Prostate gland (tissue), 2 donors: ENCODE measurements around the gene CHST5. TPM values are rescaled to one million over a fixed set of nuclear protein-coding genes. Genes with fewer than 3 reads are reported as not detected.
"Not testable (repeated sequence)": the region's sequence is repeated elsewhere in the genome, so short reads cannot be mapped to it uniquely, and the experiment has no call there.

ENCODE experiments used
- DNase-seq: peaks from one replicate; pipeline ENCODE4 v3.0.0-alpha.2; 2019; ENCODE audit warnings: low spot score
- H3K27ac ChIP-seq, 2 donors: fragments of 200-600 bp; sonication (generic); 2 replicates each; pipeline ENCODE4 v1.5.1; 2017 to 2019
- H3K27me3 ChIP-seq: fragments of 200-600 bp; sonication (generic); replicated peaks from 2 replicates; pipeline ENCODE4 v1.5.1; 2019; ENCODE audit not compliant: insufficient read depth
- H3K36me3 ChIP-seq, 2 donors: fragments of 200-600 bp; sonication (generic); 1 replicate in 1 of 2; 2 replicates in 1 of 2; pipeline versions ENCODE4 v1.5.1 to v1.8.1; 2017 to 2019
- H3K4me1 ChIP-seq: fragments of 200-600 bp; sonication (generic); replicated peaks from 2 replicates; pipeline ENCODE4 v1.5.1; 2019
- H3K4me3 ChIP-seq, 2 donors: fragments of 200-600 bp; sonication (generic); 2 replicates each; pipeline ENCODE4 v1.5.1; 2017 to 2019
- H3K9me3 ChIP-seq: fragments of 200-600 bp; sonication (generic); 2 replicates; pipeline ENCODE4 v1.5.1; 2017
- POLR2A ChIP-seq: fragments of 450-650 bp; IDR thresholded peaks from one replicate; pipeline ENCODE4 v1.6.1; 2016; ENCODE audit warnings: antibody characterized with exemption, mild to moderate bottlenecking
- POLR2AphosphoS5 ChIP-seq: sonication (generic); formaldehyde crosslinking; IDR thresholded peaks from one replicate; pipeline ENCODE4 v1.6.1; 2017; ENCODE audit warnings: antibody characterized with exemption
- WGBS: methylation state at CpG from one replicate; pipeline ENCODE4 v1.1.5; 2018; 5-methylcytosine and 5-hydroxymethylcytosine counted together
- intact Hi-C: fragments of 100-400 bp; cut with DNase I; formaldehyde crosslinking; loops from one replicate; pipeline ENCODE4 v1.14.2; 2022
- total RNA-seq, 2 donors: library from RNA; depleted of rRNA; stranded (reverse); fragments of >200 nt; gene quantifications; one replicate each; pipeline ENCODE4 v1.1.0, GENCODE V29; 2016
- TF ChIP-seq, protein P1 (sequence below), 4 experiments: fragments of 200-600 bp in 2 of 4; fragments of 450-650 bp in 2 of 4; sonication (generic) in 2 of 4; IDR thresholded peaks; 1 replicate in 3 of 4; 2 replicates in 1 of 4; pipeline ENCODE4 v1.5.1; 2016 to 2019; ENCODE audit warnings: antibody characterized with exemption in 4 of 4, mild to moderate bottlenecking in 2 of 4, moderate library complexity in 2 of 4

Gene CHST5
- total RNA-seq, 2 donors from 2014 or later: 0.23 TPM; not detected in 1

DNA sequence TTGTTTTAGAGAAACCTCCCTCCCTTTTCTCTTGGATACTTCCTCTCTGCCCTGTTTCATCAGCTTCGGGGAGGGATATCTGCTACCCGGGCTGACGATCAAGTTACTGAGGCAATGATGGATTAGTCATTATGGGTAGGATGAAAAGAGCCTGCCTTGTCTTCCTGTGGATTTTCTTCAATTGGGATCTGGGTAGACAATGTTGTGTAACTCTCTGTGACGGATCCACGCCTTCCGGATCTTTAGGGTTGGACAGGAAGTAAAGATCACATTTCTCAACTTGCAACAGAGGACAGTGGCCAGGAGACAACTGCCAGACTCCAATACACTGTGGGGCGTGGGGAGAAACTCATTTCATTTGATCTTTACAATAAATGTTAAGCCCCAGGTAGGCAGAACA lies 29.3 kb downstream of the CHST5 start:
- H3K27me3 ChIP-seq: no peaks in the 10 kb centered on the region
- DNase-seq: no peak
- intact Hi-C loops: no loop called here
- H3K4me1 ChIP-seq: no peaks in the 10 kb centered on the region
- TF ChIP-seq POLR2A (no peak), POLR2AphosphoS5 (no peak)
- TF ChIP-seq, protein P1, sequence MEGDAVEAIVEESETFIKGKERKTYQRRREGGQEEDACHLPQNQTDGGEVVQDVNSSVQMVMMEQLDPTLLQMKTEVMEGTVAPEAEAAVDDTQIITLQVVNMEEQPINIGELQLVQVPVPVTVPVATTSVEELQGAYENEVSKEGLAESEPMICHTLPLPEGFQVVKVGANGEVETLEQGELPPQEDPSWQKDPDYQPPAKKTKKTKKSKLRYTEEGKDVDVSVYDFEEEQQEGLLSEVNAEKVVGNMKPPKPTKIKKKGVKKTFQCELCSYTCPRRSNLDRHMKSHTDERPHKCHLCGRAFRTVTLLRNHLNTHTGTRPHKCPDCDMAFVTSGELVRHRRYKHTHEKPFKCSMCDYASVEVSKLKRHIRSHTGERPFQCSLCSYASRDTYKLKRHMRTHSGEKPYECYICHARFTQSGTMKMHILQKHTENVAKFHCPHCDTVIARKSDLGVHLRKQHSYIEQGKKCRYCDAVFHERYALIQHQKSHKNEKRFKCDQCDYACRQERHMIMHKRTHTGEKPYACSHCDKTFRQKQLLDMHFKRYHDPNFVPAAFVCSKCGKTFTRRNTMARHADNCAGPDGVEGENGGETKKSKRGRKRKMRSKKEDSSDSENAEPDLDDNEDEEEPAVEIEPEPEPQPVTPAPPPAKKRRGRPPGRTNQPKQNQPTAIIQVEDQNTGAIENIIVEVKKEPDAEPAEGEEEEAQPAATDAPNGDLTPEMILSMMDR (IDR thresholded peaks at IDR 0.05): no peak
- H3K4me3 ChIP-seq: no peak overlapping the region
- H3K9me3 ChIP-seq: no peaks in the 10 kb centered on the region
- no peaks in the 10 kb centered on the region for H3K36me3 ChIP-seq
- WGBS: 33% methylated on average over 7 of the region's 7 CpGs
- H3K27ac ChIP-seq: no peak overlapping the region

DNA sequence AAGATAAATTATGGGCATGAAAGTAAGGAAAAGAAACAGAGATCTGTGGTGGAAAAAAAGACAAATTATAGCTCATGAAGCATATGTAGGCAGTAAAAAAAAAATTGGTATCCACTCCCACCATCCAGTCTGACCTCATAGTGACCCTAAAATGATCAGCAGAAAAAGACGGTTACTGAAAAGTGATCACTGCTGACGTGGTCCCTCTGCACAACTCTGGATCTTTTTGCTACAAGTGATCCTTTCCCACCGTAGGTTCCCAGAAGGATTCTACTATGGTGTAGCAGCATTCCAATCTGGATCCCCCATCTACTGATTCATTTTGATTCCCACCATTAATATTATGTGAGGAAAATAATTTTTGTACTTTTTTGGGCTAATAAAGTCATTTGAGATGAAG lies 29.8 kb downstream of the CHST5 start:
- DNase-seq: no peak

DNA sequence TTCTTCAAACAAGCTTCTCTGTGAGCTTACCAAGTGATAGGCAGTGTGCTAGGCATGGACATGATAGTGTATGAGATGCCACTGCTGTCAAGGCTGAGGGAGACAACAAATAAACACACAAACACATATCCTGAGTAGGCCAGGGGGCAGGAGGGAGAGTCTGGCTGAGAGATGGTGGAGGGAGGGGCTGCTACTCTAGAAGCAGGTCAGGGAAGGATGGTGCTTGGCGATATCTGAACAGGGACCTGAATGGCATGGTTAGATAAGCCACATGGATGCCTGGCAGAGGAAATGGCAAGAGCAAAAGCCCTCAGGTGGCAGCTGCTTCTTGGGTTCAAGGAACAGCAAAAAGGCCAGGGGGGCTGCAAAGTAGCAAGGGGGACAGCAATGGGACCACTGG lies 32.1 kb downstream of the CHST5 start:
- H3K27me3 ChIP-seq: no peaks in the 10 kb centered on the region
- no peaks in the 10 kb centered on the region for H3K4me1 ChIP-seq
- H3K4me3 ChIP-seq: no peak overlapping the region
- 95% methylated on average over 1 of the region's 1 CpG for WGBS
- TF ChIP-seq POLR2AphosphoS5 (no peak), POLR2A (no peak)
- TF ChIP-seq, protein P1 (IDR thresholded peaks at IDR 0.05): no peak
- H3K36me3 ChIP-seq: no peaks in the 10 kb centered on the region
- H3K9me3 ChIP-seq: no peaks in the 10 kb centered on the region
- no peak overlapping the region for H3K27ac ChIP-seq
- intact Hi-C loops: no loop called here
- no peak for DNase-seq

More for the DNA sequence above, 29.8 kb downstream of the CHST5 start:
- H3K27me3 ChIP-seq: no peaks in the 10 kb centered on the region
- no peaks in the 10 kb centered on the region for H3K36me3 ChIP-seq
- H3K9me3 ChIP-seq: no peaks in the 10 kb centered on the region
- no peak overlapping the region for H3K27ac ChIP-seq
- TF ChIP-seq, protein P1 (IDR thresholded peaks at IDR 0.05): no peak
- TF ChIP-seq POLR2A: no peak
- TF ChIP-seq POLR2AphosphoS5: no peak
- WGBS: 75% methylated on average over 3 of the region's 3 CpGs
- H3K4me3 ChIP-seq: no peak overlapping the region
- intact Hi-C loops: no loop called here
- H3K4me1 ChIP-seq: no peaks in the 10 kb centered on the region

DNA sequence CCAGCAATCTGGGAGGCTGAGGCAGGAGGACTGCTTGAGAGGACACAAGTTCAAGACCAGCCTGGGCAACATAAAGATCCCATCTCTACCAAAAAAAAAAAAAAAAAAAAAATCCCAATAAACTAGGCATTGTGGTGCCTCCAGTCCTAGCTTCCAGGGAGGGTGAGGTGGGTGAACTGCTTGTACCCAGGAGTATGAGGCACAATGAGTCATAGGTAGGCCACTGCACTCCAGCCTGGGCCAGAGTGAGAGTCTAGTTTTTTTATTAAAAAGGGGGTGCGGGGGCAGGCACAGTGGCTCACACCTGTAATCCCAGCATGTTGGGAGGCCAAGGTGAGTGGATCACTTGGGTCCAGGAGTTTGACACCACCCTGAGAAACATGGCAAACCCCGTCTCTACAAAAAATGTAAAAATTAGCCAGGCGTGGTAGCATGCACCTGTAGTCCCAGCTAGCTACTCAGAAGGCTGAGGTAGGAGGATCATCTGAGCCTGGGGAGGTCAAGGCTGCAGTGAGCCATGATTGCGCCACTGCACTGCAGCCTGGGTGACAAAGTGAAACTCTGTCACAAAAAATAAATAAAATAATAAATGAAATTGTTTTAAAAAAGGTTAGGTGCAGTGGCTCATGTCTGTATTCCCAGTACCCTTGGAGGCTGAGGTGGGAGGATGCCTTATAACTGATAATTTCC lies 32.8 kb downstream of the CHST5 start:
- WGBS: 92% methylated on average over 4 of the region's 4 CpGs
- intact Hi-C loops: no loop called here
- Histone ChIP-seq H3K27me3 (no peaks in the 10 kb centered on the region), H3K4me1 (no peaks in the 10 kb centered on the region), H3K4me3 (no peak overlapping the region), H3K27ac (no peak overlapping the region), H3K9me3 (no peaks in the 10 kb centered on the region), H3K36me3 (no peaks in the 10 kb centered on the region)
- TF ChIP-seq POLR2A (no peak), POLR2AphosphoS5 (no peak)
- TF ChIP-seq, protein P1 (IDR thresholded peaks at IDR 0.05): no peak
- DNase-seq: no peak

DNA sequence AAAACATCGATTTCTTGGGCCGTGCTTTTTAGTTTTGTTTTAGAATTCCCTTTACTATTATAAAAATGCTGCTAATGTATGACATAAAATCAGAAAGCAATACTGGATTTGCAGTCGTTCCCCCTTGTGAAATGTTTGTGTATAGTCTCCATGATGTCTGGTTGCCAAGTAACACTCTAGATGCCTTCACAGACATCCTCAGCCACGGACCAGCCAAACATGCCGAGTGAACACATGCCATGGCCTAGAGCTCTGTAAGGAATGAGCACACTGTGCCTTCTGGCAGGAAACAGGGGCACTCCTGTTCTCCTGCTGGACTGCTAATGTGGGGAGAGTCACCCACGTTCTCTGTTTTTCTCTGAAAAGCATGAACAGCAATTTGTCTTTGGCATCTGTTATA lies 34.1 kb downstream of the CHST5 start:
- H3K4me3 ChIP-seq, H3K9me3 ChIP-seq, H3K36me3 ChIP-seq, H3K27me3 ChIP-seq, H3K27ac ChIP-seq, intact Hi-C loops, DNase-seq, H3K4me1 ChIP-seq: not testable (repeated sequence)
- WGBS: 35% methylated on average over 6 of the region's 6 CpGs
